HG03280 (cell line): ENCODE measurements around the gene ITK.
"Not testable (repeated sequence)": the region's sequence is repeated elsewhere in the genome, so short reads cannot be mapped to it uniquely, and the experiment has no call there.

Experiments used
- ATAC-seq: cut with Tn5 transposase; IDR thresholded peaks from one replicate; pipeline ENCODE4 v1.9.1; 2021; ENCODE audit warnings: mild to moderate bottlenecking, moderate library complexity; ENCODE audit not compliant: unreplicated experiment

Gene ITK

GRCh38 chr5:157167214-157167621, 13.4 kb upstream of the ITK start:
- ATAC-seq = no peak

GRCh38 chr5:157168286-157168685, 12.4 kb upstream of the ITK start:
- ATAC-seq = no peak

GRCh38 chr5:157172403-157172802, 8.2 kb upstream of the ITK start:
- ATAC-seq = peak; percentile 98

DNA sequence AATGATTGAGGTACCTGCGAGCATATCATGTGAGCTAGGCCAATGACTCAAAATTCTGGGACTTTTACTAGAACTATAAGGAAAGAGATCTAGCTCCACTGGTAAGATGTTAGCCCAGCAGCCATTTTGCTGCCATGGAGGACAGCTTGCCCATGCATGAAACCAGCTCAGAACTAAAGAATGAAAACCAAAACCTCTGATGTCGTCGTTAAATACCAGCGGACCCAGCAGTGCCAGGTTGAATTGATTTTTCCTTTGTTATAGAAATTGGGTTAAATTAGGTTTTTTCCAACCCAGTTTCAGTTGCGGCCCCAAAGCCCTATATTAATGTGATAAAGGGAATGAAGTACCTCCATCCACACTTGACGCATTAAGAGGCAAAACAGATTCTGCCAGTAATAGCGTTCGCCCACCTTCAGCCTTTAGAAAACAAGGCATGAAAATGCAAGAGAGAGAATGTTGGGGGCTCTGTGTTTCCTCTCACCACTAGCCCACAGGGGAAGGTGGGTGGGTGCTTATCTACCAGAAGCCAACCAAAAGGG, 5.5 kb upstream of the ITK start:
- ATAC-seq = no peak

- ATAC-seq = no peak
Measured at GRCh38 chr5:157177953-157178352, 2.7 kb upstream of the ITK start.

- ATAC-seq = no peak
Measured at GRCh38 chr5:157178966-157179365, 1.7 kb upstream of the ITK start.

GRCh38 chr5:157182143-157182757, 1.6 kb downstream of the ITK start:
- no peak for ATAC-seq

DNA sequence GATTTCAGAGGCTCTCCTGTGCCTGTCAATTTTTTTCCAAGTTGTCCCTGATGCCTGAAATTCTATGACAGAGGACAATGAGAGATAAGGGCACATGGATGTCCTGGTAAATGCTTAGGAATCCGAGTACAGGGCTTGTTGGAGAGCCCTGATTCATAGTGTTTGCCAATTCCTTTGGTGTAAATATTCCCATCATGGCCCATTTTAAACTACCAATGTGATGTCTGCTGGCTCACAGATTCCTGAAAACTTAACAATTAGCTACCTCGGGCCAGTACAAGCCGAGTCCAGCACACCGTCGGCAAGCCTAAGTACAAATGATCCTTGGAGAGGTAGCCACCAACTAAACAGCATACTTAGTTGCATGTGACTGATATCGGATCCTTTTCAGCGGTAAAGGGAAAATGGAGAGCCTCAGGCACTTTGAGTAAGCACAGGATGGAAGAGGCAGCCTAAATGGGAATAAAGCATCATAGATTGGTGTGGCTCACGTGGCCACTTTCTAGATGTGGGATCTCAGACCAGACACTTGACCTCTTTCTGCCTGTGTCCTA, 3.6 kb downstream of the ITK start:
- no peak for ATAC-seq

DNA sequence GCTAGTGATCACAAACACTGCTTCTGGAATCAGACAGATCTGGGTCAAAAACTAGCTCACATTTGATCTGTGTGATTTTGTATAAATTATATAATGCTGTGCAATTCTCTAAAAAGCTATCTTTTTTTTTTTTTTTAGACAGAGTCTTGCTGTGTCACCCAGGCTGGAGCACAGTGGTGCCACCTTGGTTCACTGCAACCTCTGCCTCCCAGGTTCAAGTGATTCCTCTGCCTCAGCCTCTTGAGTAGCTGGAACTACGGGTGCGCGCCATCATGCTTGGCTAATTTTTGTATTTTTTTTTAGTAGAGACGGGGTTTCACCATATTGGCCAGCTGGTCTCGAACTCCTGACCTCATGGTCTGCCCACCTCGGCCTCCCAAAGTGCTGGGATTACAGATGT, 4.5 kb downstream of the ITK start:
- not testable (repeated sequence) for ATAC-seq

DNA sequence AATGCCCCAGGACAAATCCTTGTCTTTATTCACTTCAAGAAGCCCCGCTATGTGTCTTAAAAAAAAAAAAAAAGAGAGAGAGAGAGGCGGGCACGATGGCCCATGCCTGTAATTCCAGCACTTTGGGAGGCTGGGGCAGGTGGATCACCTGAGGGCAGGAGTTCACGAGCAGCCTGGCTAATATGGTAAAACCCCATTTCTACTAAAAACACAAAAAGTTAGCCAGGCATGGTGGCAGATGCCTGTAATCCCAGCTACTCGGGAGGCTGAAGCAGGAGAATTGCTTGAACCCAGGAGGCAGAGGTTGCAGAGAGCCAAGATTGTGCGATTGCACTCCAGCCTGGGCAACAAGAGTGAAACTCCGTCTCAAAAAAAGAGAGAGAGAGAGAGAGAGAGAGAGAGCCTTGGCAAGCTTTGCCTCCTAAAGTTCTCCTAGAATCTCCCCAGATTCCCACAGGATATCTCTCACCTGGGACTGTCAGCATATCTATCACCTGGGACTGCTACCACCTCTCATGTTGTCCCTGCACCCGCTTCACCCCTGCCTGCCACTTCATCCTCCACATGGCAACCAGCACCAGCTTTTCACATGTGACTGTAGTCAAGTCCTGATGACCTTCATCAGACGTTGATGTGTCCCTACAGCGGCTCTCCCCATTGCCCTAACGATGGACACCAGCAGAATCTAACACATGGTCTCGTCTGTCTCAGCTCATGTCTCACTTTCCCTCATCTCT, 5.8 kb downstream of the ITK start:
- no peak for ATAC-seq

- ATAC-seq = no peak
Measured at GRCh38 chr5:157187046-157187754, 6.6 kb downstream of the ITK start.

DNA sequence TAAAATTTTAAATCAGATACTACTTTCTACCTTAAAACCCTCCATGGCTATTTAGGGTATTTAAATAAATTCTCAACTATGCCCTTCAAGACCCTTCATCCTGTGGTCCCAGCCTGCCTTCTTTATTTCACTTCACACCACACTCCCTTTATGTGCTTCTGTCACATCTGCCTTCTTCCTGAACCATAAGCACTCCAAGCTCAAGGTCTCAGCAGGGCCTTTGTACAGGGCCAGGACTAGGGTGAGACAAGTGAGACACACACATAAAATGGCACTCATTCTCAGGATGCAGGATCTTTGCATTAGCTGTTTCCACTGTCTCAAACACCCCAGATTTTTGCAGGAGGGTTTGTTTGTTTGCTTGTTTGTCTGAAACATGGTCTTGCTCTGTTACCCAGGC, 7.6 kb downstream of the ITK start:
- ATAC-seq = no peak

DNA sequence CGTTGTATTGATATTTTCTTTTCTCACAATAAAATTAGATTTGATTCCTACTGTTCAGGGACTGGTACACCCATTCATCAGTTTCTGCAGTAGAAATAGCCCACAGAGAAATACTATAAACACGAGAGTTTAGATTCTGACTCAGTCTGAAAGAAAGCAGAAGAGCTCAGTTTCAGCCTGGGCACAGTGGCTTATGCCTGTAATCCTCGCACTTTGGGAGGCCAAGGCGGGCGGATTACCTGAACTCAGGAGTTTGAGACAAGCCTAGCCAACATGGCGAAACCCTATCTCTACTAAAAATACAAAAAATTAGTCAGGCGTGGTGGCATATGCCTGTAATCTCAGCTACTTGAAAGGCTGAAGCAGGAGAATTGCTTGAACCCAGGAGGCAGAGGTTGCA, 8.6 kb downstream of the ITK start:
- no peak for ATAC-seq

DNA sequence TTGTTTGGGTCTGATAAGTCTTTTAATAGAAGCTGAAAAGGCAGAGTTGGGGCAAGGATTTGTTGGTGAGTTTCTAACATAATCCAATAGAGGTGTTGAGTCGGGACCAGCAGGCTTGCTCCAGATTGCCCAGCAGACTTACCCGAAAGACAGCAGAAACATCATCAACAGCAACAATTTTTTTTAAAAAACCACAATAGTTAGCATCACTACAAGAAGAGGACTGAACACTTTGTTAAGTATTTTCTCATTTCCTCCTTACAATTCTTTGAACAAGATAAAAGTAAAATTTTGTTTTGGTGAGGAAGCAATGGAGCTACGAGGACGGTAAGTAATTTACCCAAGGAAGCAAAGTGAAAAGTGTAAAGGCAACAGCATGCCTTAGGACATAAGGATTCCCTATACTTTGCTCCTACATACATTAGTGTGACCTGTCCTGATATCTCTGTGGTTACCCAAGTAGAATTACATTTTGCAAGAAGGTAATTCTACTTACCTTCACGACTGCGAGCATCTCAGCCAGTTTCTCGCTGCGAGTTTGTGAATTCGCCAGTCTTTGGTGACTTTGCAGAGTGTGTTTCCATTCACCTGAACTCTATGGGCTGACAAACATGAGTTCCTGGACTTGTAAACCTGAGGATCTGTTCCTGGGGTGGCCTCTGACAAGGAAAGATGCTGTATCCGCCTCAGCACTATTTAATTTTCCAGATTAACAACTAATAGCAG, 13.2 kb downstream of the ITK start:
- no peak for ATAC-seq

DNA sequence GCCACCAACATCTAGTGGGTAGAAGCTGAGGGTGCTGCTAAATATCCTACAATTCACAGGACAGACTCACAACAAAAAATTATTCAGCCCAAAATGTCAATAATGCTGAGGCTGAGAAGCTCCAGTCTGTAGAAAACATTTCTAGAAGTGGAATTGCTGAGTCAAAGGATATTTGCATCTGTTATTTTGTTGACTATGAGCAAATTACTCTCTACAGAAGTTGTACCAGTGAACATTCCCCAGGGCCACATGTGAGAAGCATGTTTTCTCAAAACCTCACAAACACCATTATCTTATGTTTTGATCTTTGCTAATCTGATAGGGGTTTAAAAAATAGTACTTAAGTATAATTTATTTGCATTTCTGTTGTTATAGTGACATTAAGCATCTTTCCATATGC, 15.4 kb downstream of the ITK start:
- no peak for ATAC-seq

DNA sequence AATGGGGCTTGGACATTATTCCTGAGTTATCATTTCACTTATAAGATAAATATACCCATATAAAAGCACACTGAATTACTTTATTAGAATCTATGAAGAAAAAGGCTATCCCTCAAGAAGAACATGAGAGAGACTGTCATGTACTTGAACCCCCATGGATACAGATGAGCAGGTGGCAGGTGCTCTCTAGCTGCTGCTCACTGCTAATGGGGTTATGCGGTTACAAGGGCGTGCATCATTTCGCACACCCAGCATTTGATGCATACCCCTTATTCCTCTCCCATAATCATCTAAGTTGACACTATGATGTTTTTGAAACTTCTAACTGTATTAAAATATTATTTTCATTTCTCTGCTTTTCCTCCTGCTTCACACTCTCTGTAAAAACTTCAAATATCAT, 16.4 kb downstream of the ITK start:
- no peak for ATAC-seq

DNA sequence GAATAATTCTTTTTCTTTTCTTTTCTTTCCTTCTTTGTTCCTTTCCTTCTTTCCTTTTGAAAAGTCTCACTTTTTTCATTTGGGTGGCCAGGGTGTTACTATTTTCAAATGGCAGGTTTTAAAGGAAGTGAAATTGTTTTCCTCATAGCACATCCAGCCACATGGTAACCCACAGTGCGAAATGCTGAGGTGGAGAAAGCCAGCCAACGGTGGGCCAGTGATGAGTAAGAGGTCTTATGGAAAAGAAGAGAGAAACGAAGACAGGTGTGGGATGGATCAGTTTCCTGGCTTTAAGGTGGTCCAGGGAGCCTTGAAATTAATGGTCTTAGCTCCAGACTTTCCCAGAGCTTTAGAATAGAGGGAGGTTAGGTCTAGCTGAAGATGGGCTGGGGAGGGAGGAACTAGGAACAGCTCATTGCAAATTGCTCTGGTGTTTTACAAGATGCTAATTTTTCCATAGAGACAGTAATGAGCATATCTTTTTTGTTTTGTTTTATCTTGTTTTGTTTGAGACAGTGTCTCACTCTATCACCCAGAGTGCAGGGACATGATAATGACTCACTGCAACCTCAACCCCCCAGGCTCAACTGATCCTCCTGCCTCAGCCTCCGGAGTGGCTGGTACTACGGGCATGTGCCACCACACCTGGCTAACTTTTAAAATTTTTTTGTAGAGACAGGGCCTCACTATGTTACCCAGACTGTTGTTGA, 17.8 kb downstream of the ITK start:
- ATAC-seq = no peak

GRCh38 chr5:157201857-157202256, 21.2 kb downstream of the ITK start:
- no peak for ATAC-seq

- no peak for ATAC-seq
Measured at GRCh38 chr5:157203417-157203816, 22.8 kb downstream of the ITK start.

- ATAC-seq = no peak
Measured at GRCh38 chr5:157204765-157205164, 24.1 kb downstream of the ITK start.
